SKM-1 (cell line): ENCODE results near the gene HS3ST6.
"Not testable (repeated sequence)": the region's sequence is repeated elsewhere in the genome, so short reads cannot be mapped to it uniquely, and the experiment has no call there.

Experiments
- DNase-seq: peaks from one replicate; lab custom pipeline; 2025; ENCODE audit not compliant: unreplicated experiment; lab: John Stamatoyannopoulos, UW

HS3ST6 gene

DNA sequence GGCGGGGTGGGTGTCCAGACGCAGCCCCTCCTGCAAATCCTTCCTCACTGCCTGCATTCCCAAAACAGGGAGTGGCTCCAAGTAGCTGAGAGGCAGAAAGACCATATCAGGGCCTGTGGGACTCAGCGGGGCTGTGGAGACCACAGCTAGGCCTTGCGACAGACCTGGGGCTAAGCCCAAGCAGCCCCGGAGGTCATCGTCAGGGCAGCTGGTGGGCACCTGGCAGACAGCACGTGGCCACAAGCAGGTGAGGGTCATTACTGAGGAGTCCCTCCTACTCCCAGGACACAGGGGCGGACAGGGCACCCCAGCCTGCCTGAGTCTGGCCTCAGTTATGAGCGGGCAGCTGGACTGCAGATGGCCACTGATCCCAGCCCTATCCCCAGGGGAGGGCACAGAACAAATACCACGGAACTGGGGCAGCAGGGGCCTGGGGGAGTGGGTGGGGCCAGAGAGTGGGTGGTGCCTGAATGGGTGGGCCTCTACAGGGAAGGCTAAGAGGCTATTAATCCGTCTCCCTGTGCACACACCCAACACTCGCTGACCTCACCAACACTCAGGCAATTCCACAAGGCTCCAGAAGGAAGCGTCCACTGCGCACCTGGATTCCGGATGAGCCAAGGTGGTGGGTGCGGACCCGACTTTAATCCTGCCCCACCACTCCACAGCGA is 8.5 kb downstream of the HS3ST6 start:
- no peak for DNase-seq

DNA sequence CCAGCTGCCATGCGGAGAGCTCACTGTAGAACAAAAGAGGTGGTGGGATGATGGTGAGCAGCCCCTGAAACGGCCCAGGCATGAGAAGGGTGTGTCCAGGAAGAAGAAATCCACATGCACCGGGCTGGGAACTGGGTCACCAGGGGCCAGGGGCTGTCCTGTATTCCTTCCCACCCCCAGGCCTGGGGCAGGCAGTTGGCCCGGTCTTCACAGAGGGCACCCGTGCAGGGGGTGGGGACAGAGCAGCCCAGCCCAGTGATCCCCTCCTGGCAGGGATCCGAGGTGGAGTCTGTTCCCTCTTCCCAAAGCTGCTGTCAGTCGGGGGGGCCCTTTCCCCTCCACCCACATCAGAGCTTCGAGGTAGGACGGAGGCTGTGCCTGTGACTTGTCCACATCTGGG is 9.2 kb downstream of the HS3ST6 start:
- DNase-seq, result no peak

- DNase-seq, result no peak
Observed at GRCh38 chr16:1908184-1908583, 10.0 kb downstream of the HS3ST6 start.

GRCh38 chr16:1907226-1907860 is 10.9 kb downstream of the HS3ST6 start:
- no peak for DNase-seq

DNA sequence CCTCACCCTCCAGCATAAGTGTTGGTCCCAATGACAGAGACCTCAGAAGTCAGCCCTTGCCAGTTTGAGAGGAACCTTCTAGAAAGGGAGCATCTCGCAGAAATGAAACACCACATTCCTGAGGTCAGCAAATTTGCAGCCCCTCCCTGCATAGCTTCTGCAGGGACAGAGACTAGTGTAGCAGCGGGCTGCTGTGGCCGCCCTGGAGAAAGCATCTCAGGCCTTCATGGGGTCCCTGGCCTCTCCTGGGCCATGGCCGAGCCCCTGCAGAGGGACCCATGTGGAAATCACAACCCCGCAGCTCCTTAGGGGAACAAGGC is 11.4 kb downstream of the HS3ST6 start:
- DNase-seq, result no peak

- DNase-seq, result no peak
Observed at GRCh38 chr16:1906055-1906845, 12.0 kb downstream of the HS3ST6 start.

- no peak for DNase-seq
Observed at GRCh38 chr16:1903845-1904840, 14.1 kb downstream of the HS3ST6 start.

DNA sequence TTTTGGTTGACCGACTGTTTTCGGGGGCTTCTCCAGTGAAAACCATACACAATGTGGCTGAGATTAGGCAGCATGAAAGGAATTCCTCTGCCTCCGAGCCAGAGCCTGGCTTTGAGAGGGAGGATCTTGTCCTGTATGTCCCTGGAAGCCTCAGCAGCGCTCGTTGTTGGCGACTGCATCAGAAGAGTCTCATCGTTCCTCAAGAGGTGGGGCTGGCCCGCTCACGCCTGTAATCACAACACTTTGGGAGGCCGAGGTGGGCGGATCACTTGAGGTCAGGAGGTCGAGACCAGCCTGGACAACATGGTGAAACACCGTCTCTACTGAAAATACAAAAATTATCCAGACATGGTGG is 15.0 kb downstream of the HS3ST6 start:
- no peak for DNase-seq

GRCh38 chr16:1902547-1903219 is 15.5 kb downstream of the HS3ST6 start:
- DNase-seq, result no peak

DNA sequence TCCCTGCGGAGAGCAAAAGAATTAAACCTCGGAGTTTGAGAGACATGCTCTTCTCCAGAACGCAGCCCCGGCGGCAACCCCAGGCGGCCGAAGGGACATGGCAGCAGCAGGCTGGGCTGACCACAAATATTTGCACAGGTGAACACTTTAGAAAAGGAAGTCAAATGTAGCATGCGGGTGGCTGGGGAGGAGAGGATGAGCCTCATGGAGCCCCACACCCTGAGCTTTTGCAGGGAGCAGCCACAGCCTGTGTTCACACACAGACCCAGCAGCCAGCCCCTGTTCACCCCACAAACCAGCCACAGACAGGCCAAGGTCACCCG is 17.8 kb downstream of the HS3ST6 start:
- no peak for DNase-seq

DNA sequence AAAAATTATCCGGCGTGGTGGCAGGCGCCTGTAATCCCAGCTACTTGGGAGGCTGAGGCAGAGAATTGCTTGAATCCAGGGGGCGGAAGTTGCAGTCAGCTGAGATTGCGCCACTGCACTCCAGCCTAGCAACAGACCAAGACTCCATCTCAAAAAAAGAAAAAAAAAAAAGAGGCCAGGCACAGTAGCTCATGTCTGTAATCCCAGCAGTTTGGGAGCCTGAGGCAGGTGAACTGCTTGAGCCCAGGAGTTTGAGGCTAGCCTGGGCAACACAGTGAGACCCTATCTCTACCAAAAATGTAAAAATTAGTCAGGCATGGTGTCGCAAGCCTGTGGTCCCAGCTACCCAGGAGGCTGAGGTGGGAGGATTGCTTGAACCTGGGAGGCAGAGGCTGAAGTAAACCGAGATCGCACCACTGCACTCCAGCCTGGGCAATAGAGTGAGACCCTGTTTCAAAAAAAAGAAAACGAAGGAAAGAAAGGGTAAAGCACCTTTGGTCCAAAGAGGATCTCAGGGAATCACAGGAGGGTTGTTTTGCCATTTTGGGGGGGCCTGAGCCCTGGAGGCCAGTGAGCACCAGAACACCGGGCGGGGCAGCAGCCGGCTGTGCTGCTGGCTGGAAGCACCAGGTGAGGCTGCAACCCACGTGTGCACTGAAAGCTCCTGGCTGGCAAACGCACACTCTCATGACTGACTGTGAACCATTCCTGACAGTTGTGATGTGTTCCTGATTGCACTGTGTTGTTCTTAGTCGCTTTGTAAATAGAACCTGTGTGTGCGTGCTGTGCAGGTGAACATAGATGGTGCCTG is 18.4 kb downstream of the HS3ST6 start:
- no peak for DNase-seq

GRCh38 chr16:1897692-1898091 is 20.5 kb downstream of the HS3ST6 start:
- DNase-seq, result not testable (repeated sequence)

GRCh38 chr16:1895949-1896675 is 22.1 kb downstream of the HS3ST6 start:
- no peak for DNase-seq

- DNase-seq, result no peak
Observed at GRCh38 chr16:1895068-1895467, 23.1 kb downstream of the HS3ST6 start.

DNA sequence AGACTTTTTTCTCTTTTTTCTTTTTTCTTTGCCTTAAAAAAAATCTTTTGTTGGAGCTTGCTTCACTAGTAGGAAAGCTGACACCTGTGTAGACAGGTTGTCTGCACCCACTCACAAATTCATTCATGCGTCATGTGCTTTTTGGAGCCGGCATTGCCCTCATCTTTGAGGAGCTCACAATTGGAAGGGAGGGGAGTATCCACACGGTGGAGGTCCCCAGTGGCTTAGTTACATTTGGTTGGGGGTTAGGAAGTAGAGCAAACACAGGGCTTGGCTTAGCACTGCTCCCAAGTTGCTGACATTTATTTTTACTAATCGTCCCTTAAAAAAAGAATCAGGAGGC is 27.5 kb downstream of the HS3ST6 start:
- DNase-seq, result no peak

- no peak for DNase-seq
Observed at GRCh38 chr16:1890024-1890707, 28.0 kb downstream of the HS3ST6 start.

DNA sequence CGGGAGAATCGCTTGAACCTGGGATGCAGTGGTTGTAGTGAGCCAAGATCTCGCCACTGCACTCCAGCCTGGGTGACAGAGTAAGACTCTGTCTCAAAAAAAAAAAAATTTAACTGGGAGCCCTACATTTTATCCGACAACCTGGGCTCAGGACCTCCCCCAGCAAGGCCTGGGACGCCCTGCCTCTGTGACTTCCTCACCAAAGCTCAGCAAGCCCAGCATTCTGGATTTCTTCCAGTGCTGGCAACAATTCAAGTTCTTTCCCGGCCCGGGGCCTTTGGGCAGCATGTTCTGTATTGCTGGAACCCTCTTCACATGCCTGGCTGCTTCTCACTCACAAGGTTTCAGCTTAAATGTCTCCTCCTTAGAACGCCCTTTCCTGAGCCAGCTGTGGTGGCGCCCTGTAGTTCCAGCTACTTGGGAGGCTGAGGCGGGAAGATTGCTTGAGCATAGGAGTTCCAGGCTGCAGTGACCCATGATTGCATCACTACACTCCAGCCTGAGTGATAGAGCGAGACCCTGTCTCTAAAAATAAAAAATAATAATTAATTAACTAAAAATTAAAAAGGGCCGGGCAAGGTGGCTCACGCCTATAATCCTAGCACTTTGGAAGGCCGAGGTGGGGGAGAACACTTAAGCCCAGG is 30.4 kb downstream of the HS3ST6 start:
- no peak for DNase-seq

GRCh38 chr16:1884889-1885288 is 33.3 kb downstream of the HS3ST6 start:
- no peak for DNase-seq
